HUES48 (cell line): ENCODE results near the gene CCDC51.
"Not testable (repeated sequence)": the region's sequence is repeated elsewhere in the genome, so short reads cannot be mapped to it uniquely, and the experiment has no call there.

ENCODE experiments used
- H3K27ac ChIP-seq: one replicate; pipeline ENCODE4 v1.7.0; 2013; ENCODE audit warnings: low read depth, low read length, inconsistent platforms
- H3K27me3 ChIP-seq: 2 replicates; pipeline ENCODE4 v1.6.1; 2013; ENCODE audit warnings: mild to moderate bottlenecking, low read length; ENCODE audit not compliant: control insufficient read depth, insufficient read depth
- H3K36me3 ChIP-seq: 2 replicates; pipeline ENCODE4 v1.6.1; 2013; ENCODE audit warnings: low read length; ENCODE audit not compliant: control insufficient read depth, insufficient read depth
- H3K4me1 ChIP-seq: 2 replicates; pipeline ENCODE4 v1.6.1; 2013; ENCODE audit warnings: mild to moderate bottlenecking, low read length; ENCODE audit not compliant: control insufficient read depth, insufficient read depth
- H3K4me3 ChIP-seq: 2 replicates; pipeline ENCODE4 v1.5.1; 2013; ENCODE audit warnings: mild to moderate bottlenecking, low read depth, low read length
- H3K9ac ChIP-seq: 2 replicates; pipeline ENCODE4 v1.6.1; 2013; ENCODE audit warnings: mild to moderate bottlenecking, low read depth, low read length, moderate library complexity
- H3K9me3 ChIP-seq: 2 replicates; pipeline ENCODE4 v1.6.1; 2013; ENCODE audit warnings: low read length; ENCODE audit not compliant: control insufficient read depth, insufficient read depth

The CCDC51 gene

GRCh38 chr3:48402907-48403306 is 37.0 kb downstream of the CCDC51 start:
- H3K4me1 ChIP-seq = no peaks in the 10 kb centered on the region
- no peak overlapping the region for H3K9ac ChIP-seq
- H3K9me3 ChIP-seq = no peaks in the 10 kb centered on the region
- no peaks in the 10 kb centered on the region for H3K27me3 ChIP-seq
- H3K36me3 ChIP-seq = peaks cover 64% of the 10 kb centered on the region
- no peak overlapping the region for H3K27ac ChIP-seq
- H3K4me3 ChIP-seq = no peak overlapping the region

- Histone ChIP-seq H3K4me1 (no peaks in the 10 kb centered on the region), H3K4me3 (no peak overlapping the region), H3K27ac (no peak overlapping the region), H3K9me3 (no peaks in the 10 kb centered on the region), H3K9ac (no peak overlapping the region), H3K36me3 (peaks cover 58% of the 10 kb centered on the region), H3K27me3 (no peaks in the 10 kb centered on the region)
Observed at GRCh38 chr3:48402281-48402732, 37.6 kb downstream of the CCDC51 start.

GRCh38 chr3:48401434-48401901 is 38.5 kb downstream of the CCDC51 start:
- not testable (repeated sequence) for H3K9me3 ChIP-seq, H3K9ac ChIP-seq

GRCh38 chr3:48400824-48401433 is 39.0 kb downstream of the CCDC51 start:
- Histone ChIP-seq H3K9me3 (no peaks in the 10 kb centered on the region), H3K9ac (no peak overlapping the region), H3K36me3 (peaks cover 44% of the 10 kb centered on the region), H3K27me3 (no peaks in the 10 kb centered on the region), H3K4me3 (no peak overlapping the region), H3K27ac (no peak overlapping the region), H3K4me1 (no peaks in the 10 kb centered on the region)

More at GRCh38 chr3:48401434-48401901, 38.5 kb downstream of the CCDC51 start:
- H3K27ac ChIP-seq, H3K27me3 ChIP-seq, H3K4me1 ChIP-seq, H3K4me3 ChIP-seq: not testable (repeated sequence)
- peaks cover 50% of the 10 kb centered on the region for H3K36me3 ChIP-seq

- no peak overlapping the region for H3K9ac ChIP-seq
- no peaks in the 10 kb centered on the region for H3K4me1 ChIP-seq
- H3K36me3 ChIP-seq = peaks cover 31% of the 10 kb centered on the region
- H3K9me3 ChIP-seq = no peaks in the 10 kb centered on the region
- no peak overlapping the region for H3K4me3 ChIP-seq
- no peak overlapping the region for H3K27ac ChIP-seq
- H3K27me3 ChIP-seq = no peaks in the 10 kb centered on the region
Observed at GRCh38 chr3:48399387-48400172, 40.3 kb downstream of the CCDC51 start.

- Histone ChIP-seq H3K4me1 (no peaks in the 10 kb centered on the region), H3K36me3 (peaks cover 24% of the 10 kb centered on the region), H3K9ac (no peak overlapping the region), H3K27me3 (no peaks in the 10 kb centered on the region), H3K9me3 (no peaks in the 10 kb centered on the region), H3K27ac (no peak overlapping the region), H3K4me3 (no peak overlapping the region)
Observed at GRCh38 chr3:48398701-48399386, 41.1 kb downstream of the CCDC51 start.

- Histone ChIP-seq H3K36me3 (peaks cover 15% of the 10 kb centered on the region; the same call in 1 of the 2 replicates), H3K27ac (no peak overlapping the region), H3K4me1 (no peaks in the 10 kb centered on the region), H3K27me3 (no peaks in the 10 kb centered on the region), H3K9ac (no peak overlapping the region), H3K9me3 (no peaks in the 10 kb centered on the region), H3K4me3 (no peak overlapping the region)
Observed at GRCh38 chr3:48397767-48398681, 41.9 kb downstream of the CCDC51 start.

- Histone ChIP-seq H3K27ac (no peak overlapping the region), H3K36me3 (no peaks in the 10 kb centered on the region)
Observed at GRCh38 chr3:48395714-48396113, 44.2 kb downstream of the CCDC51 start.

GRCh38 chr3:48394391-48394790 is 45.5 kb downstream of the CCDC51 start:
- Histone ChIP-seq H3K9me3 (no peaks in the 10 kb centered on the region), H3K27ac (no peak overlapping the region), H3K27me3 (no peaks in the 10 kb centered on the region)

More at GRCh38 chr3:48395714-48396113, 44.2 kb downstream of the CCDC51 start:
- Histone ChIP-seq H3K27me3 (no peaks in the 10 kb centered on the region), H3K9ac (no peak overlapping the region), H3K4me3 (no peak overlapping the region), H3K9me3 (no peaks in the 10 kb centered on the region), H3K4me1 (no peaks in the 10 kb centered on the region)

GRCh38 chr3:48388966-48389365 is 51.0 kb downstream of the CCDC51 start:
- Histone ChIP-seq H3K4me3 (no peak overlapping the region), H3K36me3 (no peaks in the 10 kb centered on the region), H3K27ac (no peak overlapping the region), H3K9me3 (no peaks in the 10 kb centered on the region), H3K27me3 (no peaks in the 10 kb centered on the region), H3K9ac (no peak overlapping the region), H3K4me1 (no peaks in the 10 kb centered on the region)

More at GRCh38 chr3:48394391-48394790, 45.5 kb downstream of the CCDC51 start:
- Histone ChIP-seq H3K4me1 (no peaks in the 10 kb centered on the region), H3K4me3 (no peak overlapping the region), H3K36me3 (no peaks in the 10 kb centered on the region), H3K9ac (no peak overlapping the region)
